Breast epithelium (tissue), 4 donors: ENCODE measurements around the gene GDPD5. TPM values are rescaled to one million over a fixed set of nuclear protein-coding genes. Genes with fewer than 3 reads are reported as not detected.

Experiments
- DNase-seq, 2 donors: peaks; one replicate each; pipeline ENCODE4 v3.0.0-alpha.2; 2019; ENCODE audit warnings: low spot score in 2 of 2
- H3K27ac ChIP-seq, 2 donors: fragments of 200-600 bp; sonication (generic) in 1 of 2; one replicate each; pipeline ENCODE4 v1.5.1; 2016 to 2019; ENCODE audit warnings: mild to moderate bottlenecking in 1 of 2
- H3K27me3 ChIP-seq, 2 donors: fragments of 200-600 bp; sonication (generic) in 1 of 2; one replicate each; pipeline versions ENCODE4 v1.5.1 to v1.6.0; 2017 to 2019; ENCODE audit warnings: control low read depth in 1 of 2, mild to moderate bottlenecking in 1 of 2
- H3K36me3 ChIP-seq: fragments of 200-600 bp; one replicate; pipeline ENCODE4 v1.5.1; 2019
- H3K4me1 ChIP-seq, 2 donors: fragments of 200-600 bp; sonication (generic); one replicate each; pipeline ENCODE4 v1.5.1; 2016 to 2019; ENCODE audit warnings: control low read depth in 1 of 2
- H3K4me3 ChIP-seq, 3 donors: fragments of 200-600 bp; sonication (generic); 1 replicate in 2 of 3; 2 replicates in 1 of 3; pipeline ENCODE4 v1.5.1; 2016 to 2019; ENCODE audit warnings: mild to moderate bottlenecking in 3 of 3, moderate library complexity in 2 of 3
- H3K9me3 ChIP-seq, 2 donors: fragments of 200-600 bp; sonication (generic) in 1 of 2; one replicate each; pipeline ENCODE4 v1.5.1; 2016 to 2019; ENCODE audit warnings: control low read depth in 1 of 2
- CTCF ChIP-seq, 3 donors: fragments of 450-650 bp; IDR thresholded peaks; one replicate each; pipeline ENCODE4 v1.5.1; 2016 to 2017; ENCODE audit warnings: antibody characterized with exemption in 3 of 3, mild to moderate bottlenecking in 3 of 3, moderate library complexity in 3 of 3
- POLR2A ChIP-seq: fragments of 450-650 bp; IDR thresholded peaks from one replicate; pipeline ENCODE4 v1.6.1; 2016; ENCODE audit warnings: antibody characterized with exemption, mild to moderate bottlenecking, moderate library complexity
- POLR2AphosphoS5 ChIP-seq, 3 donors: sonication (generic); formaldehyde crosslinking; IDR thresholded peaks; one replicate each; pipeline ENCODE4 v1.6.1; 2017; ENCODE audit warnings: antibody characterized with exemption in 3 of 3
- intact Hi-C: fragments of 100-400 bp; cut with DNase I; formaldehyde crosslinking; loops from one replicate; pipeline ENCODE4 v1.15.1; 2023; ENCODE audit warnings: low total_unique reads
- total RNA-seq, 3 donors: library from RNA; depleted of rRNA; stranded (reverse); fragments of >200 nt; gene quantifications; one replicate each; pipeline ENCODE4 v1.1.0, GENCODE V29; 2016

Gene GDPD5
- total RNA-seq, 3 donors from 2014 or later: 10.5 to 25.9 (median 14.8) TPM

GRCh38 chr11:75507571-75507970 is 18.2 kb downstream of the GDPD5 start:
- Histone ChIP-seq H3K27ac (no peak overlapping the region), H3K4me3 (no peak overlapping the region), H3K4me1 (no peaks in the 10 kb centered on the region), H3K36me3 (no peaks in the 10 kb centered on the region), H3K27me3 (no peaks in the 10 kb centered on the region), H3K9me3 (no peaks in the 10 kb centered on the region)
- intact Hi-C loops: no loop called here
- no peak for DNase-seq
- TF ChIP-seq POLR2A (no peak), POLR2AphosphoS5 (IDR thresholded peaks at IDR 0.05) (no peak), CTCF (IDR thresholded peaks at IDR 0.05) (no peak)

GRCh38 chr11:75506827-75507226 is 18.9 kb downstream of the GDPD5 start:
- no peaks in the 10 kb centered on the region for H3K27me3 ChIP-seq
- H3K9me3 ChIP-seq: no peaks in the 10 kb centered on the region
- H3K27ac ChIP-seq: no peak overlapping the region
- no peak for DNase-seq
- intact Hi-C loops: no loop called here
- H3K36me3 ChIP-seq: no peaks in the 10 kb centered on the region
- H3K4me3 ChIP-seq: no peak overlapping the region
- no peaks in the 10 kb centered on the region for H3K4me1 ChIP-seq
- no peak for TF ChIP-seq POLR2A

GRCh38 chr11:75505916-75506692 is 19.6 kb downstream of the GDPD5 start:
- H3K36me3 ChIP-seq: no peaks in the 10 kb centered on the region
- H3K27ac ChIP-seq: no peak overlapping the region
- H3K9me3 ChIP-seq: no peaks in the 10 kb centered on the region
- intact Hi-C loops: no loop called here
- H3K4me1 ChIP-seq: no peaks in the 10 kb centered on the region
- DNase-seq: no peak
- no peak overlapping the region for H3K4me3 ChIP-seq
- TF ChIP-seq POLR2AphosphoS5 (IDR thresholded peaks at IDR 0.05): no peak
- no peak for TF ChIP-seq POLR2A
- TF ChIP-seq CTCF (IDR thresholded peaks at IDR 0.05): no peak
- H3K27me3 ChIP-seq: no peaks in the 10 kb centered on the region

- intact Hi-C loops: no loop called here
- DNase-seq: no peak
- H3K27ac ChIP-seq: no peak overlapping the region
- H3K36me3 ChIP-seq: no peaks in the 10 kb centered on the region
- H3K9me3 ChIP-seq: no peaks in the 10 kb centered on the region
- no peak overlapping the region for H3K4me3 ChIP-seq
- H3K27me3 ChIP-seq: no peaks in the 10 kb centered on the region
- TF ChIP-seq POLR2A: no peak
- TF ChIP-seq CTCF (IDR thresholded peaks at IDR 0.05): no peak
- H3K4me1 ChIP-seq: no peaks in the 10 kb centered on the region
Observed at GRCh38 chr11:75504501-75504900, 21.2 kb downstream of the GDPD5 start.

GRCh38 chr11:75503531-75504099 is 22.1 kb downstream of the GDPD5 start:
- DNase-seq: no peak
- no peaks in the 10 kb centered on the region for H3K36me3 ChIP-seq
- no peaks in the 10 kb centered on the region for H3K4me1 ChIP-seq
- no peak overlapping the region for H3K4me3 ChIP-seq
- H3K27ac ChIP-seq: no peak overlapping the region
- no peaks in the 10 kb centered on the region for H3K9me3 ChIP-seq
- intact Hi-C loops: no loop called here
- TF ChIP-seq CTCF (IDR thresholded peaks at IDR 0.05) (no peak), POLR2A (no peak), POLR2AphosphoS5 (IDR thresholded peaks at IDR 0.05) (no peak)
- H3K27me3 ChIP-seq: no peaks in the 10 kb centered on the region
